Tibial nerve (tissue), 4 donors: ENCODE results near the gene MDFIC. TPM values are rescaled to one million over a fixed set of nuclear protein-coding genes. Genes with fewer than 3 reads are reported as not detected.

Experiments used
- DNase-seq, 2 donors: peaks; one replicate each; pipeline ENCODE4 v3.0.0-alpha.2; 2019; ENCODE audit warnings: low spot score in 2 of 2
- H3K27ac ChIP-seq, 4 donors: fragments of 200-600 bp; sonication (generic) in 3 of 4; one replicate each; pipeline ENCODE4 v1.5.1; 2017 to 2019; ENCODE audit warnings: mild to moderate bottlenecking in 1 of 4
- H3K27me3 ChIP-seq, 2 donors: fragments of 200-600 bp; sonication (generic) in 1 of 2; one replicate each; pipeline versions ENCODE4 v1.5.1 to v1.6.0; 2017 to 2019
- H3K36me3 ChIP-seq, 3 donors: fragments of 200-600 bp; sonication (generic); one replicate each; pipeline ENCODE4 v1.5.1; 2018 to 2019
- H3K4me1 ChIP-seq, 4 donors: fragments of 200-600 bp; sonication (generic) in 3 of 4; one replicate each; pipeline ENCODE4 v1.5.1; 2017 to 2019
- H3K4me3 ChIP-seq, 4 donors: fragments of 200-600 bp; sonication (generic) in 3 of 4; one replicate each; pipeline ENCODE4 v1.5.1; 2017 to 2019; ENCODE audit warnings: mild to moderate bottlenecking in 1 of 4, moderate library complexity in 1 of 4
- H3K9me3 ChIP-seq, 4 donors: fragments of 200-600 bp; sonication (generic) in 3 of 4; one replicate each; pipeline ENCODE4 v1.5.1; 2017 to 2019
- CTCF ChIP-seq, 5 experiments: fragments of 200-600 bp in 3 of 5; fragments of 450-650 bp in 2 of 5; sonication (generic) in 3 of 5; IDR thresholded peaks; one replicate each; pipeline ENCODE4 v1.5.1; 2016 to 2019; ENCODE audit warnings: antibody characterized with exemption in 5 of 5, mild to moderate bottlenecking in 3 of 5, moderate library complexity in 2 of 5
- EP300 ChIP-seq, 2 donors: sonication (generic); formaldehyde crosslinking; IDR thresholded peaks; one replicate each; pipeline ENCODE4 v1.6.1; 2017; ENCODE audit warnings: antibody characterized with exemption in 2 of 2, mild to moderate bottlenecking in 1 of 2
- POLR2A ChIP-seq, 2 donors: fragments of 450-650 bp; IDR thresholded peaks; one replicate each; pipeline ENCODE4 v1.6.1; 2017; ENCODE audit warnings: antibody characterized with exemption in 2 of 2, mild to moderate bottlenecking in 2 of 2, moderate library complexity in 2 of 2
- WGBS, 2 donors: methylation state at CpG; one replicate each; pipeline ENCODE4 v1.1.5; 2018; 5-methylcytosine and 5-hydroxymethylcytosine counted together
- total RNA-seq, 4 donors: library from RNA; depleted of rRNA; stranded (reverse); fragments of >200 nt; gene quantifications; one replicate each; pipeline ENCODE4 v1.1.0, GENCODE V29; 2016

MDFIC gene
- total RNA-seq, 4 donors from 2014 or later, result 41.2 to 72.2 (median 67.4) TPM

GRCh38 chr7:115024276-115024675 lies 102.4 kb downstream of the MDFIC start:
- H3K27ac ChIP-seq, result no peak overlapping the region
- no peak overlapping the region for H3K4me3 ChIP-seq
- H3K4me1 ChIP-seq, result no peaks in the 10 kb centered on the region
- no peaks in the 10 kb centered on the region for H3K27me3 ChIP-seq
- H3K36me3 ChIP-seq, result no peaks in the 10 kb centered on the region
- no peak for DNase-seq
- no peak for TF ChIP-seq CTCF (IDR thresholded peaks at IDR 0.05)
- TF ChIP-seq EP300 (IDR thresholded peaks at IDR 0.05), result no peak
- no peak for TF ChIP-seq POLR2A (IDR thresholded peaks at IDR 0.05)
- no peaks in the 10 kb centered on the region for H3K9me3 ChIP-seq
- WGBS, 2 donors, result 68% methylated on average over 3 of the region's 3 CpGs

GRCh38 chr7:115032715-115033703 lies 111.1 kb downstream of the MDFIC start:
- Histone ChIP-seq H3K36me3 (no peaks in the 10 kb centered on the region), H3K4me1 (peaks cover 0 to 6% (median 0%) of the 10 kb centered on the region in 4 donors), H3K4me3 (no peak overlapping the region), H3K27ac (no peak overlapping the region), H3K27me3 (no peaks in the 10 kb centered on the region), H3K9me3 (no peaks in the 10 kb centered on the region)
- WGBS, 2 donors, result 57 to 72% methylated on average over 5 of the region's 5 CpGs
- DNase-seq, result no peak
- no peak for TF ChIP-seq CTCF (IDR thresholded peaks at IDR 0.05)

GRCh38 chr7:115033917-115034459 lies 112.1 kb downstream of the MDFIC start:
- no peak for DNase-seq

GRCh38 chr7:115034515-115034914 lies 112.6 kb downstream of the MDFIC start:
- WGBS, 2 donors, result 76 to 83% methylated on average over 2 of the region's 2 CpGs
- TF ChIP-seq CTCF (IDR thresholded peaks at IDR 0.05) (no peak), EP300 (IDR thresholded peaks at IDR 0.05) (no peak), POLR2A (IDR thresholded peaks at IDR 0.05) (no peak)
- no peak overlapping the region for H3K4me3 ChIP-seq
- H3K4me1 ChIP-seq, result peaks cover 0 to 6% (median 0%) of the 10 kb centered on the region in 4 donors
- no peaks in the 10 kb centered on the region for H3K9me3 ChIP-seq
- H3K27ac ChIP-seq, result no peak overlapping the region
- no peaks in the 10 kb centered on the region for H3K27me3 ChIP-seq
- H3K36me3 ChIP-seq, result no peaks in the 10 kb centered on the region
- DNase-seq, result no peak

More at GRCh38 chr7:115033917-115034459, 112.1 kb downstream of the MDFIC start:
- Histone ChIP-seq H3K27ac (no peak overlapping the region), H3K27me3 (no peaks in the 10 kb centered on the region), H3K4me1 (peaks cover 0 to 6% (median 0%) of the 10 kb centered on the region in 4 donors), H3K36me3 (no peaks in the 10 kb centered on the region), H3K9me3 (no peaks in the 10 kb centered on the region), H3K4me3 (no peak overlapping the region)
- TF ChIP-seq EP300 (IDR thresholded peaks at IDR 0.05), result no peak
- TF ChIP-seq POLR2A (IDR thresholded peaks at IDR 0.05), result no peak
- TF ChIP-seq CTCF (IDR thresholded peaks at IDR 0.05), result no peak
- WGBS, 2 donors, result 84 to 85% methylated on average over 1 of the region's 1 CpG
